Sigmoid colon (tissue), 4 donors: ENCODE measurements around the gene PGA4.
"Not testable (repeated sequence)": the region's sequence is repeated elsewhere in the genome, so short reads cannot be mapped to it uniquely, and the experiment has no call there.

ENCODE experiments used
- POLR2A ChIP-seq, 2 donors: fragments of 450-650 bp; IDR thresholded peaks; one replicate each; pipeline ENCODE4 v1.6.1; 2016; ENCODE audit warnings: antibody characterized with exemption in 2 of 2, mild to moderate bottlenecking in 2 of 2, moderate library complexity in 2 of 2
- POLR2AphosphoS5 ChIP-seq, 4 donors: sonication (generic); formaldehyde crosslinking; IDR thresholded peaks; one replicate each; pipeline ENCODE4 v1.6.1; 2017; ENCODE audit warnings: antibody characterized with exemption in 4 of 4
- TF ChIP-seq, protein P1 (sequence below), 4 experiments: fragments of 450-650 bp in 3 of 4; fragments of 200-600 bp in 1 of 4; IDR thresholded peaks; one replicate each; pipeline ENCODE4 v1.5.1; 2016 to 2019; ENCODE audit warnings: antibody characterized with exemption in 4 of 4, mild to moderate bottlenecking in 3 of 4, moderate library complexity in 2 of 4

GRCh38 chr11:61232548-61233145 lies 10.5 kb downstream of the PGA4 start:
- TF ChIP-seq POLR2AphosphoS5, POLR2A (IDR thresholded peaks at IDR 0.05): not testable (repeated sequence)
- TF ChIP-seq, protein P1, sequence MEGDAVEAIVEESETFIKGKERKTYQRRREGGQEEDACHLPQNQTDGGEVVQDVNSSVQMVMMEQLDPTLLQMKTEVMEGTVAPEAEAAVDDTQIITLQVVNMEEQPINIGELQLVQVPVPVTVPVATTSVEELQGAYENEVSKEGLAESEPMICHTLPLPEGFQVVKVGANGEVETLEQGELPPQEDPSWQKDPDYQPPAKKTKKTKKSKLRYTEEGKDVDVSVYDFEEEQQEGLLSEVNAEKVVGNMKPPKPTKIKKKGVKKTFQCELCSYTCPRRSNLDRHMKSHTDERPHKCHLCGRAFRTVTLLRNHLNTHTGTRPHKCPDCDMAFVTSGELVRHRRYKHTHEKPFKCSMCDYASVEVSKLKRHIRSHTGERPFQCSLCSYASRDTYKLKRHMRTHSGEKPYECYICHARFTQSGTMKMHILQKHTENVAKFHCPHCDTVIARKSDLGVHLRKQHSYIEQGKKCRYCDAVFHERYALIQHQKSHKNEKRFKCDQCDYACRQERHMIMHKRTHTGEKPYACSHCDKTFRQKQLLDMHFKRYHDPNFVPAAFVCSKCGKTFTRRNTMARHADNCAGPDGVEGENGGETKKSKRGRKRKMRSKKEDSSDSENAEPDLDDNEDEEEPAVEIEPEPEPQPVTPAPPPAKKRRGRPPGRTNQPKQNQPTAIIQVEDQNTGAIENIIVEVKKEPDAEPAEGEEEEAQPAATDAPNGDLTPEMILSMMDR (IDR thresholded peaks at IDR 0.05) = not testable (repeated sequence)
